CD14-positive monocyte (primary cell): ENCODE measurements around the gene CDH13. TPM values are rescaled to one million over a fixed set of nuclear protein-coding genes. Genes with fewer than 3 reads are reported as not detected.

Source experiments
- DNase-seq, 3 donors: peaks; one replicate each; pipeline ENCODE4 v3.0.0-alpha.2; 2011 to 2022
- H2AFZ ChIP-seq: 2 replicates; pipeline ENCODE4 v1.6.0; 2012; ENCODE audit warnings: mild to moderate bottlenecking, low read depth, low read length, inconsistent platforms; ENCODE audit not compliant: insufficient read depth, poor library complexity, severe bottlenecking
- H3K27ac ChIP-seq, 2 donors: 1 replicate in 1 of 2; 2 replicates in 1 of 2; pipeline ENCODE4 v1.5.1; 2012 to 2013; ENCODE audit warnings: low read length in 2 of 2, control low read depth in 1 of 2, inconsistent platforms in 1 of 2, low read depth in 1 of 2, mild to moderate bottlenecking in 1 of 2
- H3K27me3 ChIP-seq, 2 donors: one replicate each; pipeline versions ENCODE4 v1.6.0 to v1.6.1; 2011 to 2013; ENCODE audit warnings: low read length in 2 of 2; ENCODE audit not compliant: control insufficient read depth in 2 of 2, insufficient read depth in 2 of 2
- H3K36me3 ChIP-seq, 2 donors: replicated peaks in 1 of 2; 1 replicate in 1 of 2; 2 replicates in 1 of 2; pipeline versions ENCODE4 v1.5.1 to v1.6.1; 2012 to 2013; ENCODE audit warnings: low read length in 2 of 2, control low read depth in 1 of 2, inconsistent platforms in 1 of 2, mild to moderate bottlenecking in 1 of 2; ENCODE audit not compliant: insufficient read depth in 2 of 2, control insufficient read depth in 1 of 2
- H3K4me1 ChIP-seq, 2 donors: 1 replicate in 1 of 2; 2 replicates in 1 of 2; pipeline versions ENCODE4 v1.5.1 to v1.6.1; 2012 to 2013; ENCODE audit warnings: low read length in 2 of 2, control low read depth in 1 of 2, inconsistent platforms in 1 of 2, mild to moderate bottlenecking in 1 of 2, moderate library complexity in 1 of 2; ENCODE audit not compliant: insufficient read depth in 2 of 2, control insufficient read depth in 1 of 2
- H3K4me2 ChIP-seq: replicated peaks from 2 replicates; pipeline ENCODE3; 2012; ENCODE audit warnings: low read length, moderate library complexity, mild to moderate bottlenecking; ENCODE audit not compliant: poor library complexity, severe bottlenecking; ENCODE audit errors: extremely low read depth
- H3K4me3 ChIP-seq, 3 experiments: fragments of 200-600 bp in 1 of 3; sonication (generic) in 1 of 3; replicated peaks in 1 of 3; 1 replicate in 2 of 3; 2 replicates in 1 of 3; pipeline ENCODE4 v1.5.1; 2011 to 2013; ENCODE audit warnings: low read length in 3 of 3, mild to moderate bottlenecking in 3 of 3, control low read depth in 2 of 3, low read depth in 2 of 3, inconsistent platforms in 1 of 3, moderate library complexity in 1 of 3
- H3K79me2 ChIP-seq: 2 replicates; pipeline ENCODE4 v1.6.0; 2012; ENCODE audit warnings: mild to moderate bottlenecking, control low read depth, inconsistent platforms, low read length, moderate library complexity; ENCODE audit not compliant: insufficient read depth
- H3K9ac ChIP-seq: 2 replicates; pipeline ENCODE4 v1.6.0; 2017; ENCODE audit warnings: low read length, mild to moderate bottlenecking; ENCODE audit not compliant: insufficient read depth, poor library complexity, severe bottlenecking
- H3K9me3 ChIP-seq, 2 donors: replicated peaks in 1 of 2; 1 replicate in 1 of 2; 2 replicates in 1 of 2; pipeline versions ENCODE4 v1.5.1 to v1.6.1; 2012 to 2013; ENCODE audit warnings: low read length in 2 of 2, control low read depth in 1 of 2; ENCODE audit not compliant: control insufficient read depth in 1 of 2, insufficient read depth in 1 of 2
- H4K20me1 ChIP-seq: 2 replicates; pipeline ENCODE4 v1.6.0; 2012; ENCODE audit warnings: mild to moderate bottlenecking, low read length, control low read depth, moderate library complexity; ENCODE audit not compliant: insufficient read depth
- H3K27ac Mint-ChIP-seq, 7 donors: one replicate each; pipeline ENCODE4 v1.8.0; 2020; ENCODE audit warnings: mild to moderate bottlenecking in 7 of 7, mixed read lengths in 7 of 7, moderate library complexity in 6 of 7, inconsistent platforms in 2 of 7
- H3K27me3 Mint-ChIP-seq, 3 donors: one replicate each; pipeline ENCODE4 v1.8.0; 2021 to 2022; ENCODE audit warnings: low read depth in 3 of 3, mild to moderate bottlenecking in 3 of 3, mixed read lengths in 3 of 3, moderate library complexity in 3 of 3, inconsistent platforms in 1 of 3
- H3K36me3 Mint-ChIP-seq, 2 donors: one replicate each; pipeline ENCODE4 v1.8.0; 2020; ENCODE audit warnings: mixed read lengths in 2 of 2, inconsistent platforms in 1 of 2, mild to moderate bottlenecking in 1 of 2
- H3K4me1 Mint-ChIP-seq: one replicate; pipeline ENCODE4 v1.8.0; 2020; ENCODE audit warnings: mild to moderate bottlenecking, mixed read lengths
- H3K4me3 Mint-ChIP-seq, 2 donors: one replicate each; pipeline ENCODE4 v1.8.0; 2020; ENCODE audit warnings: mild to moderate bottlenecking in 2 of 2, mixed read lengths in 2 of 2, moderate library complexity in 1 of 2
- H3K9me3 Mint-ChIP-seq, 7 donors: one replicate each; pipeline ENCODE4 v1.8.0; 2020 to 2022; ENCODE audit warnings: mixed read lengths in 7 of 7, mild to moderate bottlenecking in 6 of 7, moderate library complexity in 6 of 7, inconsistent platforms in 2 of 7
- WGBS: methylation state at CpG from one replicate; pipeline ENCODE4 v1.1.5; 2013; ENCODE audit warnings: missing lambda C conversion rate; ENCODE audit not compliant: insufficient coverage; 5-methylcytosine and 5-hydroxymethylcytosine counted together
- intact Hi-C, 2 donors: fragments of 100-400 bp; cut with micrococcal nuclease; formaldehyde crosslinking; loops; one replicate each; pipeline versions ENCODE4 v1.15.0 to v1.15.1; 2023
- polyA plus RNA-seq, 3 donors: library from polyadenylated mRNA; depleted of rRNA in 1 of 3; unstranded in 2 of 3; stranded (reverse) in 1 of 3; fragments of 300-500 nt in 2 of 3; fragments of >200 nt in 1 of 3; fragmentation: Illumina TruSeq in 2 of 3; gene quantifications; 1 replicate in 2 of 3; 2 replicates in 1 of 3; pipeline ENCODE4 v1.2.3, GENCODE V29; 2012 to 2021
- TF ChIP-seq, protein P1 (sequence below): fragments of 200-600 bp; IDR thresholded peaks from one replicate; pipeline ENCODE4 v1.8.0; 2022; ENCODE audit warnings: antibody characterized with exemption, mild to moderate bottlenecking

The CDH13 gene
- polyA plus RNA-seq, 3 donors, result 0.13 to 0.19 TPM; not detected in 1

DNA sequence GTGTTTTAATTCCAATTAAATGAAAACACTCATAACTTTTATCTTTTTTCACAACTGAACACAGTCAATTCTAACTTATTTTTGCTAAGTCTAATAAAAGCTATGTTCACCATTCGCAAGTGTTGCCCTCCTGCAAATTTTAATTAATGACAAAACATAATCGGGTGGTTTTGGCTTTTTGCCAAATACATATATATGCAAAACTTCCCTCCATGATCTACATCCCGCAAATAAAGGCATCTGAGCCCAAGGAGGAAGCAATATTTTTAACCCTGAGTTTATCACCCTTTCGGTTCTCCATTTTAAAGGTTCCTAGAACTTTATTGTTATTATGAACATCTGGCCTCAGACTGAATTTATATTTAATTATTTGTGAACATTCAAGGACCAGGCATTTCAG, 507.9 kb downstream of the CDH13 start:
- Histone ChIP-seq H3K79me2 (no peaks in the 10 kb centered on the region), H3K4me3 (no peak overlapping the region), H3K36me3 (no peaks in the 10 kb centered on the region), H3K27ac (no peak overlapping the region), H4K20me1 (no peaks in the 10 kb centered on the region), H3K9ac (no peak overlapping the region), H3K9me3 (no peaks in the 10 kb centered on the region), H3K27me3 (peaks cover 0 to 36% of the 10 kb centered on the region in 2 donors), H2AFZ (no peak overlapping the region), H3K4me1 (no peaks in the 10 kb centered on the region), H3K4me2 (no peak overlapping the region)
- H3K9me3 Mint-ChIP-seq, result peaks cover 0 to 12% (median 0%) of the 10 kb centered on the region in 7 donors
- no CpG with 5 or more reads among the region's 4 CpGs for WGBS
- no peak for DNase-seq
- no peak overlapping the region for H3K27ac Mint-ChIP-seq
- H3K4me3 Mint-ChIP-seq, result no peak overlapping the region
- peaks cover 2% of the 10 kb centered on the region for H3K4me1 Mint-ChIP-seq
- intact Hi-C loops, result no loop called here
- peaks cover 25 to 51% (median 42%) of the 10 kb centered on the region in 3 donors for H3K27me3 Mint-ChIP-seq
- no peaks in the 10 kb centered on the region for H3K36me3 Mint-ChIP-seq
- TF ChIP-seq, protein P1, sequence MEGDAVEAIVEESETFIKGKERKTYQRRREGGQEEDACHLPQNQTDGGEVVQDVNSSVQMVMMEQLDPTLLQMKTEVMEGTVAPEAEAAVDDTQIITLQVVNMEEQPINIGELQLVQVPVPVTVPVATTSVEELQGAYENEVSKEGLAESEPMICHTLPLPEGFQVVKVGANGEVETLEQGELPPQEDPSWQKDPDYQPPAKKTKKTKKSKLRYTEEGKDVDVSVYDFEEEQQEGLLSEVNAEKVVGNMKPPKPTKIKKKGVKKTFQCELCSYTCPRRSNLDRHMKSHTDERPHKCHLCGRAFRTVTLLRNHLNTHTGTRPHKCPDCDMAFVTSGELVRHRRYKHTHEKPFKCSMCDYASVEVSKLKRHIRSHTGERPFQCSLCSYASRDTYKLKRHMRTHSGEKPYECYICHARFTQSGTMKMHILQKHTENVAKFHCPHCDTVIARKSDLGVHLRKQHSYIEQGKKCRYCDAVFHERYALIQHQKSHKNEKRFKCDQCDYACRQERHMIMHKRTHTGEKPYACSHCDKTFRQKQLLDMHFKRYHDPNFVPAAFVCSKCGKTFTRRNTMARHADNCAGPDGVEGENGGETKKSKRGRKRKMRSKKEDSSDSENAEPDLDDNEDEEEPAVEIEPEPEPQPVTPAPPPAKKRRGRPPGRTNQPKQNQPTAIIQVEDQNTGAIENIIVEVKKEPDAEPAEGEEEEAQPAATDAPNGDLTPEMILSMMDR, result no peak

DNA sequence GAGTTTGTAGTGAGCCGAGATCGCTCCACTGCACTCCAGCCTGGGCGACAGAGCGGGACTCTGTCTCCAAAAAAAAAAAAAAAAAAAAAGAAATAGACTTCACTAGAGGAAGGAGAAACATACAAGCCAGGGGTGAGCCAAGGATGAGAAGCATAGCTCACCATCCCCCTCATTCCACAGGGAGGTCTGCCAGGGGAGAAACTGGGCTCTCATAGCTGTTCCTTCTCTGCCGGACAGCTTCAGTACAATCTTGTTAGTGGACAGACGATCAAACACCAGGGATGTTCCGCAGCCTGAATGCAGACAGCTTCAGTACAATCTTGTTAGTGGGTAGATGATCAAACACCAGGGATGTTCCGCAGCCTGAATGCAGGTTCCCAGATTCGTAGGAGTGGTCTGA, 509.6 kb downstream of the CDH13 start:
- peaks cover 0 to 12% (median 0%) of the 10 kb centered on the region in 7 donors for H3K9me3 Mint-ChIP-seq
- Histone ChIP-seq H3K27me3 (peaks cover 0 to 28% of the 10 kb centered on the region in 2 donors), H2AFZ (no peak overlapping the region), H3K79me2 (no peaks in the 10 kb centered on the region), H3K4me1 (no peaks in the 10 kb centered on the region), H3K4me3 (no peak overlapping the region), H3K36me3 (no peaks in the 10 kb centered on the region), H3K9ac (no peak overlapping the region), H3K9me3 (no peaks in the 10 kb centered on the region), H3K4me2 (no peak overlapping the region), H4K20me1 (no peaks in the 10 kb centered on the region), H3K27ac (no peak overlapping the region)
- TF ChIP-seq, protein P1, result no peak
- intact Hi-C loops, result no loop called here
- H3K27me3 Mint-ChIP-seq, result peaks cover 30 to 62% (median 46%) of the 10 kb centered on the region in 3 donors
- no peak overlapping the region for H3K4me3 Mint-ChIP-seq
- peaks cover 2% of the 10 kb centered on the region for H3K4me1 Mint-ChIP-seq
- H3K36me3 Mint-ChIP-seq, result no peaks in the 10 kb centered on the region
- WGBS, result 86% methylated on average over 5 of the region's 9 CpGs
- DNase-seq, result no peak
- no peak overlapping the region for H3K27ac Mint-ChIP-seq
